Neural crest cell (in vitro differentiated cells): ENCODE data around the gene SMG6. TPM values are rescaled to one million over a fixed set of nuclear protein-coding genes. Genes with fewer than 3 reads are reported as not detected.
A peak's percentile ranks its signal among the peaks of the same experiment; 100 is the strongest.

Experiments used
- DNase-seq: peaks from one replicate; pipeline ENCODE4 v3.0.0; 2021; ENCODE audit warnings: low read depth, mixed read lengths, low spot score
- H3K27ac Mint-ChIP-seq: one replicate; pipeline ENCODE4 v1.8.0; 2021; ENCODE audit warnings: mild to moderate bottlenecking, mixed read lengths; ENCODE audit not compliant: unreplicated experiment
- H3K27me3 Mint-ChIP-seq: 2 replicates; pipeline ENCODE4 v1.8.0; 2021; ENCODE audit warnings: low read depth, mild to moderate bottlenecking, mixed read lengths
- H3K36me3 Mint-ChIP-seq: 2 replicates; pipeline ENCODE4 v1.8.0; 2021; ENCODE audit warnings: low read depth, mild to moderate bottlenecking, mixed read lengths
- H3K4me1 Mint-ChIP-seq: 2 replicates; pipeline ENCODE4 v1.8.0; 2021; ENCODE audit warnings: mixed read lengths
- H3K4me3 Mint-ChIP-seq: one replicate; pipeline ENCODE4 v1.8.0; 2021; ENCODE audit warnings: mild to moderate bottlenecking, mixed read lengths
- H3K9me3 Mint-ChIP-seq: 2 replicates; pipeline ENCODE4 v1.8.0; 2021; ENCODE audit warnings: mixed read lengths
- CTCF ChIP-seq: fragments of 200-600 bp; sonication (generic); conservative IDR thresholded peaks from 2 replicates; pipeline ENCODE4 v1.5.0; 2021; ENCODE audit warnings: antibody characterized with exemption, mild to moderate bottlenecking
- total RNA-seq: library from RNA; stranded (reverse); gene quantifications from 2 replicates; pipeline ENCODE4 v1.2.1, GENCODE V29; 2021

The SMG6 gene
- total RNA-seq, 1 donor from 2014 or later = 57.2 TPM

- peaks cover 47% of the 10 kb centered on the region for H3K4me1 Mint-ChIP-seq
- H3K9me3 Mint-ChIP-seq = no peaks in the 10 kb centered on the region
- H3K27ac Mint-ChIP-seq = no peak overlapping the region
- peaks cover 3% of the 10 kb centered on the region for H3K36me3 Mint-ChIP-seq
- H3K27me3 Mint-ChIP-seq = no peaks in the 10 kb centered on the region
- TF ChIP-seq CTCF = no peak
- no peak overlapping the region for H3K4me3 Mint-ChIP-seq
- no peak for DNase-seq
Measured at GRCh38 chr17:2092253-2092652, 211.3 kb downstream of the SMG6 start.

- DNase-seq = no peak
- TF ChIP-seq CTCF = no peak
- Mint-ChIP-seq H3K4me1 (peaks cover 49% of the 10 kb centered on the region), H3K4me3 (no peak overlapping the region), H3K9me3 (no peaks in the 10 kb centered on the region), H3K36me3 (peaks cover 3% of the 10 kb centered on the region), H3K27me3 (no peaks in the 10 kb centered on the region), H3K27ac (no peak overlapping the region)
Measured at GRCh38 chr17:2090804-2091534, 212.6 kb downstream of the SMG6 start.

- Mint-ChIP-seq H3K9me3 (no peaks in the 10 kb centered on the region), H3K36me3 (peaks cover 3% of the 10 kb centered on the region), H3K4me1 (peaks cover 48% of the 10 kb centered on the region), H3K27ac (no peak overlapping the region), H3K4me3 (no peak overlapping the region), H3K27me3 (no peaks in the 10 kb centered on the region)
- no peak for DNase-seq
- no peak for TF ChIP-seq CTCF
Measured at GRCh38 chr17:2090210-2090641, 213.4 kb downstream of the SMG6 start.

GRCh38 chr17:2089021-2089422 lies 214.6 kb downstream of the SMG6 start:
- TF ChIP-seq CTCF = no peak
- Mint-ChIP-seq H3K4me1 (peaks cover 54% of the 10 kb centered on the region), H3K36me3 (peaks cover 3% of the 10 kb centered on the region), H3K27ac (peak overlapping the region; percentile 93), H3K9me3 (no peaks in the 10 kb centered on the region), H3K4me3 (peak overlapping the region; percentile 17), H3K27me3 (no peaks in the 10 kb centered on the region)
- no peak for DNase-seq

- H3K4me1 Mint-ChIP-seq = peaks cover 58% of the 10 kb centered on the region
Measured at GRCh38 chr17:2087597-2088211, 215.9 kb downstream of the SMG6 start.

More at GRCh38 chr17:2087597-2088211, 215.9 kb downstream of the SMG6 start:
- no peak for DNase-seq
- Mint-ChIP-seq H3K9me3 (no peaks in the 10 kb centered on the region), H3K27me3 (no peaks in the 10 kb centered on the region), H3K36me3 (peaks cover 3% of the 10 kb centered on the region), H3K27ac (no peak overlapping the region), H3K4me3 (no peak overlapping the region)
- no peak for TF ChIP-seq CTCF
